Measurements from ENCODE around the gene ARHGAP4.

ARHGAP4 gene

GRCh38 chrX:153877571-153878261 is 48.3 kb downstream of the ARHGAP4 start:
- DNase-seq, result no peak

GRCh38 chrX:153876112-153876491 is 50.0 kb downstream of the ARHGAP4 start:
- DNase-seq, result no peak

- peak; percentile 39 for DNase-seq
These were observed 50.5 kb downstream of the ARHGAP4 start for GRCh38 chrX:153875391-153876111.

DNA sequence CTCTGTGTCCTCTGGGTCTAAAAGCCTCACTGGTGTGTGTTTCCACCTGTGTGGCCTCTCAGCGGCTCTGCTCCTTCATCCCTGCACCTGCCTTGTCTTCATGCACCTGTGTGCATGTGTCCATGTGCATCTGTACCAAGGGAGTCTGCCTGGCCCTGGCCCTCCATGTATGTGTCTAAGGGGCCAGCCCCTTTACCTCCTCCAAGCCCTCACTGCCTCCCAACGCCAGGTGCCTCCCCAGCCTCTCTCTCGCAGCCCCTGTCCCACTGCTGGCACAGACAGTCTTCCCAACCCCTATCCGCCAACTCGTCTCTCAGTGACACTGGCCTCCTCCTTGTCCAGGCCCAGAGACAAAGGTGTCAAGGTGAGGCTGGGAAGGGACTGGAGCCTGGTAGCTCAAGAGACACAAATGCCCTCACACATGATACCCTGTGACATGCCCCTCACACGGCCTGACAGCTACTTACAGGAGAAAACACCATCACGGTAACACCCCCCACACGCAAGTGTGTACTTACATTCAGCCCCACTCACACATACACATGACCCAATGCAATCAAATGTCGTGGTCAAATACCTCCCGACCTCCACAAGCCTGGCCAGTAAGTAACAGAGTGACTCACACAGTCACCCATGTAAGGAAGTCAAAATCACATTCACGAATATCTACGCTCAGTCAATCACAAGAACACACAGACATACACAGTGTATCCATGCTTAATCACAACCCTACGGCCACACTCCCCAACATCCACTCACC is 51.5 kb downstream of the ARHGAP4 start:
- DNase-seq, result no peak

- DNase-seq, result no peak
These were observed 52.0 kb downstream of the ARHGAP4 start for GRCh38 chrX:153874085-153874365.

DNA sequence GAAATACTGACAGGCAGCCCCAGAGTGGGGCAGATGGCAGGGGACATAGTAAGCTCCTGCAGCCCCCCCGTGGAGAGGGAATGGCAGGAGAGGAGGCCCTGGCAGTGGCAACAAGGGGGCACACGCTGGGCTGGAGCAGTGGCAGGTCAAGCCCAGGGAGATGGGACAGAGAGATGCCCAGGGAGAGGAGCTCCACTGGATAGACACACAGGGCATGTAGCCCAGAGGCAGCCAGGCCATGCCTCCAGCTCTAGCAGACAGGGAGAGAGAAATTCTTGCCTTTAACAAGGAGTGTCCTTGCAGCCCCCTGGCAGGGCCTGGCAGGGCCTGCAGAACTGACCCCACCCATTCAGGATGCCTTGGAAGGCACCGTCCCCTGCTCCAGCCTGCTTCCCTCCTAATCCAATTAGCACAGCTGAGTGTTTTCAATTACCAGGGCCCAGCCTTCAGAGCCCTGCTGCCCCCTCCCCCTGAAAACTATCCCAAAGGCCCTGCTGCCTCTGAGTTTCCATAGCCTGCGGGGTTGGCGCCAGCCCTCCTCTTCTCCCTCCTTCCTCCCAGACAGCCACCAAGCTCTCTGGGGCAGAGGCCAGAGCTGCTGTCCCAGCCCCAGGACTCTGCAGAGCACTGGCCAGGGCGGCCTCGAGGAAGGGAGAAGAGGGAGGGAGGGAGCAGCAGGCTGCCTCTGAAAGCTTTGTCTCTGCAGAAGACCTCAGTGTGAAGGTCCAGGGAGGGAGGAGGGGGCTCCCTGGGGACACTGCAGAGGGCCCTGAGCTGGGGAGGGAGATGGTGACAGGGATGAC is 52.6 kb downstream of the ARHGAP4 start:
- no peak for DNase-seq

- no peak for DNase-seq
These were observed 53.9 kb downstream of the ARHGAP4 start for GRCh38 chrX:153871946-153872878.

- no peak for DNase-seq
These were observed 54.6 kb downstream of the ARHGAP4 start for GRCh38 chrX:153871451-153871850.

GRCh38 chrX:153870791-153871360 is 55.2 kb downstream of the ARHGAP4 start:
- DNase-seq, result no peak

DNA sequence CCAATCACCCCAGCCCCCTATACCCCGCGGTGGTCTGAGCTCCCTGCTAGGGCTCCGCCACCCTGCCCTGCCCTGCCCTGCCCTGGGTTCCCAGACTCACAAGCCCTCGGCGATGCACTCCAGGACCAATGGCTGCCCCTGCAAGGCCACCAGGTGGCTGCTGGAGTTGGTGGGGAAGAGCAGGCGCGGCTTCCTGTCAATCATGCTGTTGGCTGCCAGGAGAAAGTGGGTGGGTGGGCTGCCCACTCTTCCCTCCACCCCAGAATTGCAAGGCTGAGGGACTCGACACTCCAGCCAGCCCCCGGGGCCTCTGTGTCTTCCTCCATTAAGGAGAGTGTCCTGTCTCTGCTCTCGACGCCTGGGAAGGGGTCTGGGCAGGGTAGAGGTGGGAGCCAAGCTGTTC is 55.8 kb downstream of the ARHGAP4 start:
- no peak for DNase-seq

- no peak for DNase-seq
These were observed 56.4 kb downstream of the ARHGAP4 start for GRCh38 chrX:153869473-153870287.

GRCh38 chrX:153868576-153869472 is 57.2 kb downstream of the ARHGAP4 start:
- DNase-seq, result no peak

DNA sequence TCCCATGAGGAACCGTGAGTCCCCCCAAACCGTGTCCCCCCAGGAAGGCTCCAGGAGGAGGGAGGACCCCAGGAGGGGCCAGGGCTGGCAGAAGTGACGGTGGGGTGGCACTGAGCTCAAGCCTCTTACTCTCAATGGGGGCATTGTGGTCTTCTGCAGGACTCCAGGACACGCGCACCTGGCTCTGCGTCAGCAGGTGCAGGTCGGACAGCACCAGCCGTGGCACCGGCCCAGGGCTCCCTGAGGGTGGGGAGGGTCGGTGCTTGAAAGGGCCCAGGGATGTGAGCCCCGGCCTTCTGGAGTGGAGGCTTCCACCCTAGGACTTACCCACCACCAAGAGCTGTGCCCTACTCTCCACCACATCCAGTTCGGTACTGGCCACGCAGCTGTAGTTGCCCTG is 58.4 kb downstream of the ARHGAP4 start:
- DNase-seq, result no peak

- no peak for DNase-seq
These were observed 58.9 kb downstream of the ARHGAP4 start for GRCh38 chrX:153867139-153867538.

- DNase-seq, result no peak
These were observed 59.6 kb downstream of the ARHGAP4 start for GRCh38 chrX:153866302-153867019.

DNA sequence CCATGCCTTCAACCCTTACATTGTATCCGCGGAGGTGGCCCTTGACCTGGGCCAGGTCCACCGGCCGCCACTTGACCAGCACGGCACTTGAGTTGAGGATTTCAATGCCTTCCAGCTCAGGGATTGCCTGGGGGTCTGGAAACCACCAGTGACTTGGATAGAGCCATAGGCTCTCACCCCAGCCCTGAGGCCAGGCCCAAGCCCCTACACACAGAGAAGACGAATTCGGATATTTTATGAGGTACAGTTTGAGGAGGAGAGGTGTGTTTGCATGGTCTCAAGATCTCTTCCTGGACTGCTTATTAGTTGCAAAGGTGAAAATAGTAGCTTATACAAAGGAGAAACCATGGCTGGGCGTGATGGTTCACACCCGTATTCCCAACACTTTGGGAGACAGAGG is 60.4 kb downstream of the ARHGAP4 start:
- no peak for DNase-seq

DNA sequence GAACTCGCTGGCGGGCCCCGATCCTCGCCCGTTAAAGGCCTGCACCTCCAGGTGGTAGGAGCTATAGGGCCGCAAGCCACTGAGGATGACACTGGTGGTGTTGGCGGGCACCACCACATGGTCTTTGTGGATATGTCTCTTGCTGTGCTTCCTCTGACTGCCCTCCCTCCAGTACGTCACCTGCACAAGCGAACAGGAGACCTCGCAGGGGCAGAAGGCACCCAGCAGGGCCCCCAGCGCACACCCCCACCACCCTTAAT is 60.8 kb downstream of the ARHGAP4 start:
- no peak for DNase-seq

DNA sequence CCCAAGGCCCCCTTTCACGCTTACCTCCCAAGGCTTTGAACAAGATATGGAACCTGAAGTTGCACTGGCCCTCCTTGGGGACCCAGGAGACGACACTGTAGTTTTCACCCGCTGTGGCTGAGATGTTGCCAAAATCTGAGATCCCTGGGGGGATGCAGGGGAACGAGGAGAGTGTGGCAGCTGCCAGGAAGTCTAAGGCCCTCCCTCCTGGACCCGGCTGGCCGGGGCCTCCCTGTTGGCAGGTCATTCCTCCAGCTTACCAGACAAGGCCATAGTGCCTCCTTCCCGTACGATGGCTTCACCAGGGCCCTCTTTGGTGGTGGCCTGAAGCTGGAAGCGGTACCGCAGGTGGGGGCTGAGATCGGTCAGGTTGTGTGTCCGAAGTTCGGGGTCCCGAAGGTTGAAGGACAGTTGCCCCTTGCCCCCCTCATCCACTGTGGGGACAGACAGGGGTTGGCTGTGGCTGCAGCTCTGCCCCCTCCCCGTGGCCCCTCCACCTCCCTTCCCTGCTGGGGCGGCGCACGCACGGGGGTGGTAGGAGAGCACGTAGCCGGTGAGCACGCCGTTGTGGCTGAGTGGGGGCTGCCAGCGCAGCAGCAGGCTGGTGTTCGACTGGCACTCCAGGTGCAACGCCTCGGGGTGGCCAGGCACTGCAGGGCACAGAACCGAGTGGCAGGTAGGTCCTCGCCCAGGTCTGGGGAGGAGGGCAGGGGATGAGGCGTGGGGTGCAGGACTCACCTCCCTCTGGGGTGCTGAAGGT is 61.3 kb downstream of the ARHGAP4 start:
- DNase-seq, result no peak

DNA sequence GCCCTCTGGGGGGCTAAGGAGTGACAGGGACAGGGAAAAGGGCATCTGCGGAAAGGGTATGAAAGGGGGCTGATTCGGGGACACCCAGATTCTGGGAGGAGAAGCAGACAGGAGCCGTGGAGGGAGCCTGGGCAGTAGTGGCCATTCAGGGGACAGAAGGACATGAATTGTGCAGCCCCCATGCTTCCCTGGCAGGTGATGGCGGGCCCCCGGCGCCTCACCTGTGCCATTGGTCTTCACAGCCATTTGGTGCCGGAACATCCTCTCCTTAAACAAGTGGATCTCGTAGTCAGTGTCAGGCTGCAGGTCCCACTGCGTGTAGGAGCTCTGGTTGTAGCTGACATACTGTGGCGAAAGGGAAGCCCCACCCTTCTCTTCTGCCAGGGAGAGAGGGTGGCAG is 62.0 kb downstream of the ARHGAP4 start:
- DNase-seq, result no peak
